A549 treated with Hydrocortisone at 1 μM for 4 hours (cell line): ENCODE measurements around the gene NFKBIB. TPM values are rescaled to one million over a fixed set of nuclear protein-coding genes. Genes with fewer than 3 reads are reported as not detected.

Source experiments
- total RNA-seq: library from RNA; stranded (reverse); fragments of 200-300 nt; extraction: Qiagen RNA extraction; gene quantifications from 5 replicates; pipeline ENCODE4 v1.2.3, GENCODE V29; 2022

Gene NFKBIB
- 62.1 to 122 TPM (median 94.8 TPM) in 5 replicates for total RNA-seq

DNA sequence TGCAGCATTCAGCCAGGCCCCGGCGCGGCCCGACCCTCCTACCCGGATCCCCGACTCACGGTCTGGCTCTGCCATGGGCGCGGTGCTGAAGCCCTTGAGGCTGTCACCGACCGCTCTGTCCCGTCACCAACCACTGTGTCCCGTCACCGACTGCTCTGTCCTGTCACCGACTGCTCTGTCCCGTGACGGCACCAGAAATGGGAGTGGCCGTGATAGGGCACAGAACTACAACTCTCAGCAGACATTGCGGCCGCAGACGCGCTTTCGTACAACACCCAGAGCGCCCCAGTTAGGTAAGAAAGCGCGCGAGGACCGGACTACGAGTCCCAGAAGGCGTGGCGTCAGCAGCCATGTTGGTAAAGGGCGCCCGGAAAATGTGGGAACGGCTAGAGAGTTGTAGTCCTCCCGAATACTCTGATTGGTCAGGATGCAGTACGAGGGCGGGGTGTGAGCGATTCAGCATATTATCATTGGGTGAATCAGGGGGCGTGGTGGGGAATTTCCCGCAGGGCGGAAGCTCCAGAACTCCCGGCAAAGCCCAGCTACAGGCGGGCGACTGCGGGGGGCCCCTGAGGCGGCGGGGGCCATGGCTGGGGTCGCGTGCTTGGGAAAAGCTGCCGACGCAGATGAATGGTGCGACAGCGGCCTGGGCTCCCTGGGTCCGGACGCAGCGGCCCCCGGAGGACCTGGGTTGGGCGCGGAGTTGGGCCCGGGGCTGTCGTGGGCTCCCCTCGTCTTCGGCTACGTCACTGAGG lies at the start of gene NFKBIB, which contains the start of gene SIRT2:
Gene NFKBIB (plus strand): TSS at position 523 of the 755 bp plus-strand sequence. CDS start 64 bp downstream, at position 587.
Gene SIRT2 (minus strand): TSS at position 172 of the 755 bp plus-strand sequence. CDS start 97 bp downstream, at position 75.

DNA sequence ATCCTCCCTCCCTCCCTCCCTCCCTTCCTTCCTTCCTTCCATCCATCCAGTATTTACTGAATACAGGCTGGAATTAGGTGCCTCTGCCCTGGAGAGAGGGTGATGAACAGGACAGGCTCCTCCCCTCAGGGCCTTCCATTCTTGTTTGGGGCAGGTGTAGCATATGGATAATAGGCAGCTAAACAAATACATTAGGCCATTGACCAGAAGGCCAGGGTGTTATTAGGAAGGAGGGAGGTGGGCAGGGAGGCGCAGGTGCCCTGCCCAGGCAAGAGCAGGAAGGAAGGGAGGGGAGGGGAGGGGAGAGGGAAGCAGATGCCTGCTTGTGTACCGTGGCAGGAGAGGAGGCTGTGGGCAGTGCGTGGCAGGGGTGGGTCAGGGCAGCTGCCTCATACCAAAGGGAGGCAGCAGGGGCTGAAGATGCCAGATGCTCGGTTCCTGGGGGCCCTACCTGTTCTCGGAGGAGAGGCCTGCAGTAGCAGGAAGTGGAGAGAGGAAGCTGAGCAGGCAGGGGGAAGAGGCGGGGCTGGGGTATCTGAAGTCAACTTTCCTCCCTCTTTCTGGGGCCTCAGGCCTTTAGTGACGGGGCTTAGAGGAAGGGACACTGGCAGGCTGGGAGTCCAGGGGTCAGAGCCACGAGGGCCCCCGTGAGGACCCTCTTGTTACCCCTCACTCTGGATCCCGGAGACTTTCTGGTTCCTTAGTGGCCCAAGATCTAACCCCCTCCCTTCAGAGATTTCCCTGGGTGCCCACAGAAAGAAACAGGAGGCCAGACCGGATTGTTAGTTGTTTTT lies 21.8 kb upstream of the NFKBIB start, which contains the start of gene RINL:
Gene RINL (minus strand): TSS at position 495 of the 794 bp plus-strand sequence. CDS start 1,533 bp downstream, outside the sequence.

DNA sequence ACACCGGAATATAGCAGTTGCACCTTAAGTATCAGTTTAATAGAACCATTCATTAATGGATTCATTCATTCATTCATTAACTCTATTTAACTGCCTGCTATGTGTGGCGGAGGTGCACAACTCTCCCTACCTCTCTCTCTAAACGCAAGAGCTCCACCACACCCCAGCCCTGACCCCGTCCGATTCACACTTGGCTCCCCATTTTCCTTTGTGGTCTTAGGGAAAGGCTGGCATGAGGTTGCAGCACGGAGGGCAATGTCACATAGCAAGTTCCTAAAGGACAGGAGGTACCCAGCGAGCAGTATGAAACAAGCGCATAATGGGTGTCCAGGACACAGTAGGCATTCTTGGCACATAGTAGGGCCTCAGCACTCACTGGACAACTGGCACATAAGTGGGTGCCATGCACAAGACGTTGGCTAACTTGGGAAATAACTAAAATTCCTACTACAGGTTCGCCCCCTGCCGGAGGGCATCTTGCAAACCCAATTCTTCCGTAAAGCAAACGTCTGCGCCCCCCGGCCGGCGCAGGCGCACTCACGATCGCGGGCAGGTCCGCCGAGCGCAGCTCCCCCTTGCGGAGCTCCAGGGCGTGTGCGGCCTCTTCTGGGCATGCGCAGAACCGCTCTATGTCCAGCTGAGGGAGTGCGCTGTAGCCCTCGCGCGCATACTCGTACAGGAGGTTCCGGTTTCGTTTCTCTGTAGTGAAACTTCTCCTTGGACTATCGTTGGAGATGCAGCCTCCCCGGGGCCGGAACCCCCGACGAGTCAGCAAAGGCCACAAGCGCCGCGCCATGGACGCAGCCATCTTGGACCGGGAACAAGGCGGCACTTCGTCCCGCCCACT lies 30.4 kb downstream of the NFKBIB start, which contains the start of gene SARS2:
Gene SARS2 (minus strand): TSS at position 835 of the 847 bp plus-strand sequence. CDS start 27 bp downstream, at position 808.

GRCh38 chr19:38930776-38931520 lies 31.2 kb downstream of the NFKBIB start, which contains the start of gene MRPS12:
Gene MRPS12, plus strand, starts transcription at chr19:38930944. Its CDS starts 351 bp downstream, at chr19:38931295.

Other genes starting within 250 kb of the NFKBIB start
- gene CAPN12, start 155.5 kb upstream of the NFKBIB start, total RNA-seq, result 4.9 to 7.4 TPM (median 6.4 TPM) in 5 replicates
- gene LGALS7, start 126.5 kb upstream of the NFKBIB start, total RNA-seq, result 0.29 to 0.43 TPM (median 0.38 TPM) in 3 of 5 replicates, not detected in the others
- 0.23 to 0.69 TPM (median 0.54 TPM) in 4 of 5 replicates, not detected in the other for gene LGALS7B, start 110.8 kb upstream of the NFKBIB start, total RNA-seq
- gene LGALS4, start 87.0 kb upstream of the NFKBIB start, total RNA-seq, result 0.17 to 0.68 TPM (median 0.59 TPM) in 5 replicates
- gene ECH1, start 68.2 kb upstream of the NFKBIB start, total RNA-seq, result 256 to 422 TPM (median 284 TPM) in 5 replicates
- gene HNRNPL, start 50.0 kb upstream of the NFKBIB start, total RNA-seq, result 329 to 371 TPM (median 352 TPM) in 5 replicates
- gene RINL, start 21.7 kb upstream of the NFKBIB start, total RNA-seq, result 1.9 to 2.9 TPM (median 2.5 TPM) in 5 replicates
- gene SIRT2, start 351 bp upstream of the NFKBIB start, total RNA-seq, result 35.3 to 41.1 TPM (median 37.5 TPM) in 5 replicates
- 0.48 to 1.0 TPM (median 0.74 TPM) in 5 replicates for gene CCER2, start 12.2 kb downstream of the NFKBIB start, total RNA-seq
- 50.9 to 52.4 TPM (median 52.1 TPM) in 5 replicates for gene SARS2, start 30.8 kb downstream of the NFKBIB start, total RNA-seq
- 193 to 307 TPM (median 271 TPM) in 5 replicates for gene MRPS12, start 31.0 kb downstream of the NFKBIB start, total RNA-seq
- gene FBXO17, start 75.8 kb downstream of the NFKBIB start, total RNA-seq, result 67.6 to 80.4 TPM (median 73.3 TPM) in 5 replicates
- gene FBXO27, start 132.6 kb downstream of the NFKBIB start, total RNA-seq, result 2.6 to 5.6 TPM (median 3.8 TPM) in 5 replicates
- 0.05 to 0.25 TPM (median 0.07 TPM) in 5 replicates for gene ACP7, start 184.4 kb downstream of the NFKBIB start, total RNA-seq
- 82.4 to 113 TPM (median 102 TPM) in 5 replicates for gene PAK4, start 225.8 kb downstream of the NFKBIB start, total RNA-seq